Activated T-cell treated with anti-CD3 and anti-CD28 coated beads, Interleukin-2, amount 50 U/mL, for 24 hours (primary cell): ENCODE results near the gene NR6A1.
A peak's percentile ranks its signal among the peaks of the same experiment; 100 is the strongest.
"Not testable (repeated sequence)": the region's sequence is repeated elsewhere in the genome, so short reads cannot be mapped to it uniquely, and the experiment has no call there.

Experiments
- DNase-seq: peaks from one replicate; pipeline ENCODE4 v3.0.0-alpha.2; 2020
- H3K27ac Mint-ChIP-seq: 2 replicates; pipeline ENCODE4 v1.8.0; 2020; ENCODE audit warnings: mild to moderate bottlenecking, mixed read lengths
- H3K27me3 Mint-ChIP-seq: 2 replicates; pipeline ENCODE4 v1.8.0; 2020; ENCODE audit warnings: mixed read lengths
- H3K36me3 Mint-ChIP-seq: 2 replicates; pipeline ENCODE4 v1.8.0; 2020; ENCODE audit warnings: low read depth, mixed read lengths
- H3K4me1 Mint-ChIP-seq: 2 replicates; pipeline ENCODE4 v1.8.0; 2020; ENCODE audit warnings: low read depth, mixed read lengths
- H3K4me3 Mint-ChIP-seq: 2 replicates; pipeline ENCODE4 v1.8.0; 2020; ENCODE audit warnings: mild to moderate bottlenecking, moderate library complexity, mixed read lengths
- H3K9me3 Mint-ChIP-seq: 2 replicates; pipeline ENCODE4 v1.8.0; 2020; ENCODE audit warnings: mixed read lengths

NR6A1 gene

DNA sequence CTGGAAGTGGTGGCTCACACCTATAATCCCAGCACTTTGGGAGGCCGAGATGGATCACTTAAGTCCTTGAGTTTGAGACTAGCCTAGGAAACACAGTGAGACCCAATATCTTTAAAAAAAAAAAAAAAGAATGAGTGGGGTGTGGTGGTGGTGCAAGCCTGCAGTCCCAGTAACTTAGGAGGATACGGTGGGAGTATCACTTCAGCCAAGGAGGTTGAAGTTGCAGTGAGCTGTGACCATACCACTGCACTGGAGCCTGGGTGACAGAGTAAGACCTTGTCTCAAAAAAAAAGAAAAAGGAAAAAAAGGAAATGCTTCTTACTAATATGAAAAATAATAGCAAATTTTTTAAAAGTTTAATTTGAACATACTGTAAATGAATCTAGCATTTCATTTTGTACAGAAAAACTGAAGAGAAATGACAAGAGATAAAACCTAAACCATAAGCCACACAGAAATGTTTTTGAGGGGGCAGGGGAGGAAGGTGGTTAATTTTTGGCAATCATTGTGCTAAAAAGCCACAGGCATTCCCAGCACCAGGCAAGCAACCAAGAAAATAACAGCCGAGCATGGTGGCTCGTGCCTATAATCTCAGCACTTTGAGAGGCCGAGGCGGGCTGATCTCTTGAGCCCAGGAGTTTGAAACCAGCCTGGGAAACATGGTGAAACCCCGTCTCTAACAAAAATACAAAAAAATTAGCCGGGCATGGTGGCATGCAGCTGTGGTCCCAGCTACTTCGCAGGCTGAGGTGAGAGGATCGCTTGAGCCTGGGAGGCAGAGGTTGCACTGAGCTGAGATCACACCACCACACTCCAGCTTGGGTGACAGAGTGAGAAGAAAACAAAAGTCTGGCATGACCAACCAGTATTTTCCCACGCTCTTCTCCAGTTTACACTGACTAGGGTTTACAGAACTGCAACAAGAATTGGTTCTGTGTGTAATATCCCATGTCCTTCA is 149.5 kb downstream of the NR6A1 start:
- Mint-ChIP-seq H3K27ac (no peak overlapping the region), H3K4me1 (no peaks in the 10 kb centered on the region), H3K9me3 (no peaks in the 10 kb centered on the region), H3K36me3 (no peaks in the 10 kb centered on the region), H3K27me3 (peaks cover 3% of the 10 kb centered on the region), H3K4me3 (no peak overlapping the region)
- no peak for DNase-seq

DNA sequence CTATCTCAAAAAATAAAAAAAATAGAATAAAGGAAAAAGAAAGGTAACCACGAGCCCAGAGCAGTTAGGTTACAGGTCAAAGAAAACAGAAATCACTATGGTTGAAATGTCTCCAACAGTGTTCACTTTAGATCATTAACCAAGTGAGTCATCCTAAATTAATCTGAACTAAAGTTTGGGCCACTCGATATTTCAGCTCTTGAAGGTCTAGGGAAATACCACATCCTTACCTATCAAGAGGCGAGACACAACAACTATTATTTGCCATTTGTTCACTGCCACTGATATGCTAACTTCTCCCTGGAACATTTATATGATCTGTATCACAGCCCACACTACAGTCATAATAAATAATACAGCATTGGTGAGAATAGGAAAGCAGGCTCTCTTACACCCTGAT is 152.6 kb downstream of the NR6A1 start:
- no peaks in the 10 kb centered on the region for H3K4me1 Mint-ChIP-seq

DNA sequence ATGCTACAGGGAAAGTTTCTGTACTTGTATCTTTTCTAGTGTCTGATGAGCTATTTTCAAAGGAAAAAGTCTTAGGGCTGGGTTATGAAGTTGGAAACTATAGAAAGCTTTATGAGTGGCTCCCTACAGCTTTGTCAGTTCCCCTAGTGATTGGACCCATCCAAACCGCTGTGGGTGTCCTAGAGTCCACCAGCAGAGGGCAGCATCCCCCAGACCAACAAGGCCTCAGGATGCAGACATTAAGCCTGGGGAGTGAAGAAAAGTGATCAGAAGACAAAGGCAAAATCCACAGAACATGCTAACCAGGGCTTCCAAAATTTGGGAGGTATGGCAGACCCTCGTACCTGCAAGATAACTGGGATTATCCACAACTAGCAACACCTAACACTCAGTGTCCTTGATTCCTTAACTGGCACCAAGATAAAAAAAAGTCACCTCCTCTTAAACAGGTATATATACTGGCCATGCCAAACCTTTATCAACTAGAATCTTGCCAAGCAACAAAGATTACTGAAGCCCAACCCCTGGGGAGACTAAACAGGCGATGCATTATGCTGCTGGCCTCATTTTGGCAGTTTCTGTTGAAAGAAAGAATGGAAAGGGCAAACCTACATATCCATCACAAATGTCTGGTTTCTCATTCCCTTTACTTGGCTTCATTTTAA is 153.5 kb downstream of the NR6A1 start:
- Mint-ChIP-seq H3K36me3 (no peaks in the 10 kb centered on the region), H3K27ac (no peak overlapping the region), H3K9me3 (no peaks in the 10 kb centered on the region), H3K27me3 (peaks cover 12% of the 10 kb centered on the region), H3K4me1 (no peaks in the 10 kb centered on the region), H3K4me3 (no peak overlapping the region)
- DNase-seq, result peak; percentile 81

More for the DNA sequence above, 152.6 kb downstream of the NR6A1 start:
- Mint-ChIP-seq H3K9me3 (no peaks in the 10 kb centered on the region), H3K4me3 (no peak overlapping the region), H3K36me3 (no peaks in the 10 kb centered on the region), H3K27me3 (peaks cover 13% of the 10 kb centered on the region), H3K27ac (no peak overlapping the region)
- no peak for DNase-seq

DNA sequence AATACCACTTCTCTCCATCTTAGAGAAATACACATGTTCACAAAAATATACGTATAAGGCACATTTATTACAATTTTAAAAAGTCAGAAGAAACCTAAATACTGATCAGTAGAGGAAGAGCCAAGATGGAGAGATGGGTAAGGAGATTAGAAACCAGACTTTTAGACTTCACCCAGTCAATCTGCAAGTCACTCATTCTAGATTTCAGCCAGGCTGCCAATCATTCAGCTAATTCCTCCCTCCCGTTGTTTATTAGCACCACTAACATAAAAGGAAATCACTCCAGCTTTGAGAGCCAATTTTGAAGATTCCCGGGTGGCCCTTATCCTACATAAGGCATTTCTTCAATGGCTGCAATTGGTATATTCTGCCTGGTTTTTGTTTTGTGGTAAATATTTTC is 154.2 kb downstream of the NR6A1 start:
- Mint-ChIP-seq H3K36me3 (no peaks in the 10 kb centered on the region), H3K27ac (no peak overlapping the region), H3K9me3 (no peaks in the 10 kb centered on the region), H3K27me3 (peaks cover 10% of the 10 kb centered on the region), H3K4me1 (no peaks in the 10 kb centered on the region), H3K4me3 (no peak overlapping the region)
- no peak for DNase-seq

DNA sequence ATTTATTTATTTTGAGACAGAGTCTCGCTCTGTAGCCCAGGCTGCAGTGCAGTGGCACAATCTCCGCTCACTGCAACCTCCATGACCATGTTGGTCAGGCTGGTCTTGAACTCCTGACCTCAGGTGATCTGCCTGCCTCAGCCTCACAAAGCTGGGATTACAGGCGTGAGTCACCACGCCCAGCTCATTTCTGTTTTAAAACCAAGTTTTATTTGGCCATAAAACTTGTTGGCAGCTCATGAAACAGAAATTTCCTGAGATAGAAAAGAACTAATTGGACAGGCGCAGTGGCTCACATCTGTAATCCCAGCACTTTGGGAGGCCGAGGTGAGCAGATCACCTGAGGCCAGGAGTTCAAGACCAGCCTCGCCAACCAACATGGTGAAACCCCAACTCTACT is 155.3 kb downstream of the NR6A1 start:
- H3K27me3 Mint-ChIP-seq, result peaks cover 10% of the 10 kb centered on the region
- not testable (repeated sequence) for H3K9me3 Mint-ChIP-seq, H3K36me3 Mint-ChIP-seq, H3K27ac Mint-ChIP-seq, DNase-seq, H3K4me1 Mint-ChIP-seq, H3K4me3 Mint-ChIP-seq

DNA sequence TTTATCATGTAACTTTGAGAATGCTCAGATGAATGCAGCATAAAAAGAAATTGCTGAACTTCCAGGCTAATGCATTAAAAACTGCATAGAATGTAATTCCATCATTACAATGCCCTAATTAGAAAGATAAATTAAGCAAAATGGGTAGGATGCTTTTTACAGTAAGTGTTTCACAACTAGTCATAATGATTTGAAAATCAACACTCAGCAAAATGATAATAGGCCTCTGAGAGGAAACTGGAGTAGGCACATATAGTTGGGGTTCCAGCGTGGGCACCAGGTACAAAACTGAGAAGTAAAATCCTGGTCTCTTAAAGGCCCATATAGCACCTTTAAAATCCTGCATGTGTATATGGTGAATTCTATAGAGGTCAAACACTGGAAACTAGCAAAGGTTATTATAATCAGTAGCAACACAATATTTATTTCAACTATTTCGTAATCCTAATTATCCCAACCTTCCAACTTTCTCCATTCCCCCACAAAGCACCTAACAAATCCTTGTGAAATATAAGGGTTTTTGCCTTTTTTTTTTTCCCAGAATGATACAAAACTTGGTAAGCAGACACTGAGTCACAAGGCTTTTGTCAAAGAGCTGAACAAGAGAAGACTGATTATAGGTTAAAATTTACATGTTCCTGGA is 155.9 kb downstream of the NR6A1 start:
- no peaks in the 10 kb centered on the region for H3K36me3 Mint-ChIP-seq
- no peaks in the 10 kb centered on the region for H3K9me3 Mint-ChIP-seq
- peaks cover 13% of the 10 kb centered on the region for H3K27me3 Mint-ChIP-seq
- no peak overlapping the region for H3K27ac Mint-ChIP-seq
- no peak overlapping the region for H3K4me3 Mint-ChIP-seq
- no peak for DNase-seq
- no peaks in the 10 kb centered on the region for H3K4me1 Mint-ChIP-seq

DNA sequence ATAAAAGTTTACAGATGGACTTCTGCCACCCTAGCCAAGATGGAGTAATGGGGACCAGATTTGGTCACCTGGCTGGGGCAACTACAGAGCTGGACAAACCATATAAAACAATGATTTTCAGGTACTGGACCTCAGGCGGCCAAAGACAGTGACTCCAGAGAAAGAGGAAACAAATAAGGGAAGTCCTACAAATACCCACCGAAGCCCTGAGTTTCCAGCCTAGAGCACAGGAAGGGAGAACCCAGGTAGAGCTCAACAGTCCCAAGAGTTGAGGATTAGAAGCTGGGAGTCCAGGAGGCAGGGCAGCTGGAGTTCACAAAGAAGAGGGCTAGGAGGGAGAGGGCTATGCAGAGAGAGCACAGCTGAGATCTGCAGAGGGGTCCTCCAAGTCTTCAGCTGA is 157.3 kb downstream of the NR6A1 start:
- peaks cover 25% of the 10 kb centered on the region for H3K27me3 Mint-ChIP-seq
- no peak for DNase-seq
- no peak overlapping the region for H3K27ac Mint-ChIP-seq
- no peaks in the 10 kb centered on the region for H3K36me3 Mint-ChIP-seq
- no peaks in the 10 kb centered on the region for H3K4me1 Mint-ChIP-seq
- no peak overlapping the region for H3K4me3 Mint-ChIP-seq
- H3K9me3 Mint-ChIP-seq, result no peaks in the 10 kb centered on the region

DNA sequence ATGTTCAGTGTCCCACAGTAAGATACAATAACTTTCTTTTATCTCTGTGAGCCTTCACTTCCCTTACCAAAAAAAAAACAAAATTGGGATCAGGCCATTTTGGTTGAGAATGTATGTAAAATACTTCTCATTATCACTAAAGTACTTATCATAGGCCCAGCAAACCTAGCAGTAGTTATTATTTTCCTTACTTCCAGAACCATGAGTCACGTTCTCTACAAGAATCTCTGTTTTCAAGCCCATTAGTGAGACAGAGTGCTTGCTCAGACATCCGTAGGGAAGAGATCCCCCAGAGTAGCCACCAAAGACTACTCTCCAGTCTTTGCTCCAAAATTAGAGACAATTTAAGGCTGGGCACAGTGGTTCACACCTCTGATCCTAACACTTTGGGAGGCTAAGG is 160.0 kb downstream of the NR6A1 start:
- Mint-ChIP-seq H3K27ac (no peak overlapping the region), H3K27me3 (peaks cover 26% of the 10 kb centered on the region), H3K4me1 (no peaks in the 10 kb centered on the region), H3K9me3 (no peaks in the 10 kb centered on the region), H3K4me3 (no peak overlapping the region), H3K36me3 (no peaks in the 10 kb centered on the region)
- no peak for DNase-seq

DNA sequence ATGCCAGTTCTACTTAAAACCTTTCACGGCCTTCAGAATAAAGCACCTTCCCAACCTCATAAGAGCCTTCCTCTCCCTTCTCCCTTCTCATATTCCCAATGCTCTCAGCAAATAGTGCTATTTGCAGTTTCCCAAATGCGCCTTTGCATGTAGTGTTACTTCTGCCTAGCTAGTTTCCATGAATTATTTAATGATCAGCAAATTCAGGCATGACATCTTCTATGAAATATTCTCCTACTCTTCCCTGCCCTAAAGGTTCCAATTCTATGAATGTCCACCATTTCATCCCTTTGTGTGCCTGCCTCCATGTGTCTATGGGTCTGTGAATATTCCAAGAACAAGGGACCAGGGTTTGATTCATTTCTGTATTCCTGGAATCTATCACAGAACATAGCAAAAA is 165.1 kb downstream of the NR6A1 start:
- no peak overlapping the region for H3K4me3 Mint-ChIP-seq
- no peaks in the 10 kb centered on the region for H3K4me1 Mint-ChIP-seq
- no peaks in the 10 kb centered on the region for H3K36me3 Mint-ChIP-seq
- DNase-seq, result no peak
- no peaks in the 10 kb centered on the region for H3K9me3 Mint-ChIP-seq
- H3K27me3 Mint-ChIP-seq, result peaks cover 22% of the 10 kb centered on the region
- H3K27ac Mint-ChIP-seq, result no peak overlapping the region

DNA sequence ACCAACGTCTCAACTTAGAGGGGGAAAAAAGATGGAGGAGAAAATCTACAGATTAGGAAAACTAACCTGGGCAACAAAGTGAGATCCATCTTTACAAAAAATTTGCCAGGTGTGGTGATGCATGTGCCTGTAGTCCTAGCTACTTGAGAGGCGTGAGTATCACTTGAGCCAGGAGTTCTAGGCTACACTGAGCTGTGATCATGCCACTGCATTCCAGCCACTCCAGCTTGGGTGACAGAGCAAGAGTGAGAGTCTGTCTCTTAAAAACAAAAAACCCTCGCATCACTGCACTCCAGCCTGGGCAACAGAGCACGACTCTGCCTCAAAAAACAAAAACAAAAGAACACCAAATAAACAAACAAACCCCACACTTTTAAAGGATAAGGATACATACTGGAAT is 165.9 kb downstream of the NR6A1 start:
- H3K4me3 Mint-ChIP-seq, result no peak overlapping the region
- no peaks in the 10 kb centered on the region for H3K36me3 Mint-ChIP-seq
- no peaks in the 10 kb centered on the region for H3K9me3 Mint-ChIP-seq
- H3K4me1 Mint-ChIP-seq, result no peaks in the 10 kb centered on the region
- H3K27ac Mint-ChIP-seq, result no peak overlapping the region
- peaks cover 24% of the 10 kb centered on the region for H3K27me3 Mint-ChIP-seq
- DNase-seq, result no peak

DNA sequence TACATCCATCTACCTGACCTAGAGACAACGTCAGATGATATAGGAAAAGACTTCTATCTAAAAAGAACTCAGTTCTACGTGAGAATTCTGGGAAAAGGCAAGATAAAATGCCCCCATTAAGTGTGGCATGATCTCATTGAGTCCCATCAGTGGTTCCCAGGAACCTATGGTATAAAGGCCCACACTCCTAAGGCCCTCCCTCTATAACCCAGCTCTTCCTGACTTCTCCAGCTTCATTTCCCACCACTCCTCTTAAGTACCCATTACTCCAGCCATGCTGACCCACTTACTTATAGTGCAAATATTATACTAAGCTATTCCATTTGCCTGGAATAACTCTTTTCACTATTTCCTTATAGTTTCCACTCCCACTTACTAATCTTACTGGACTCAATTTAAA is 168.5 kb downstream of the NR6A1 start:
- Mint-ChIP-seq H3K9me3 (no peaks in the 10 kb centered on the region), H3K4me3 (no peak overlapping the region), H3K36me3 (no peaks in the 10 kb centered on the region), H3K27ac (no peak overlapping the region), H3K27me3 (peaks cover 20% of the 10 kb centered on the region), H3K4me1 (no peaks in the 10 kb centered on the region)
- no peak for DNase-seq

DNA sequence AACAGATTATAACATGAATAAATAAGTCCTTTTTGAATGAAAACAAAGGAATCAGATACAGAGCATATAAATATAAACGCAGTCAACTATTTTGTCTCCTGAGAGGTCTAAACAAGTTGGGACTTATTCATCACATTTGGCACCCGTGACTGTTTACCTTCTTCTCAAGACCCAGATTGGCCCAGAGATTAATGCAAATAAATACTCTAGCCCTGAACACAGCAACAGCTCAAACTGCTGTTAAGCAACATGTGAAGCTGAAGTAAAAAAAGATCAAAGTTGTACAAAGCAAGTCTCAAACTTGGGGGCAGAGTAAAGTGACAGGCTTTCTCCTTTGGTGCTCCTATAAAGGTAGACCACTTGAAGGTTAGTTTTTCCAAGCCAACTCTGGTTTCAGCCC is 168.9 kb downstream of the NR6A1 start:
- no peaks in the 10 kb centered on the region for H3K36me3 Mint-ChIP-seq
- H3K27ac Mint-ChIP-seq, result no peak overlapping the region
- H3K4me3 Mint-ChIP-seq, result no peak overlapping the region
- no peaks in the 10 kb centered on the region for H3K9me3 Mint-ChIP-seq
- no peaks in the 10 kb centered on the region for H3K4me1 Mint-ChIP-seq
- H3K27me3 Mint-ChIP-seq, result peaks cover 24% of the 10 kb centered on the region
- no peak for DNase-seq

DNA sequence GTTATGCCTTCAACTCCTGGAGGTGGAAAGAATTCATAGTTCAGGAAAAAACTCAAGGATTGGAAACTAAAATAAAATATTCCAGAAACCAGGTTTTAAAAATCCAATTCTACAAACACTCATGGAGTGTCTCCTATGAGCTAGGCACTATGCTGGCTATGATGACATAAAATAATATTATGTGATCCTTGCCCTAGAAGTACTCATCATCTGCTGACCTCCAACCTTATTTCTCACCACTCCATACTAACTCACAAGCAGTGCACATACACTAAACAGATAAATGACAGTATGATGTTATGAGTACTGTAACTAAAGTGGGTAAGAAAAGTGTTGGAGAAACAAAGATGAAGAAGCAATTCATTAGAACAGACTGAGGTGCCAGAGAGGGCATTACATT is 170.7 kb downstream of the NR6A1 start:
- H3K9me3 Mint-ChIP-seq, result no peaks in the 10 kb centered on the region
- DNase-seq, result no peak
- peaks cover 28% of the 10 kb centered on the region for H3K27me3 Mint-ChIP-seq
- no peak overlapping the region for H3K27ac Mint-ChIP-seq
- H3K4me3 Mint-ChIP-seq, result no peak overlapping the region
- H3K4me1 Mint-ChIP-seq, result no peaks in the 10 kb centered on the region
- H3K36me3 Mint-ChIP-seq, result no peaks in the 10 kb centered on the region

DNA sequence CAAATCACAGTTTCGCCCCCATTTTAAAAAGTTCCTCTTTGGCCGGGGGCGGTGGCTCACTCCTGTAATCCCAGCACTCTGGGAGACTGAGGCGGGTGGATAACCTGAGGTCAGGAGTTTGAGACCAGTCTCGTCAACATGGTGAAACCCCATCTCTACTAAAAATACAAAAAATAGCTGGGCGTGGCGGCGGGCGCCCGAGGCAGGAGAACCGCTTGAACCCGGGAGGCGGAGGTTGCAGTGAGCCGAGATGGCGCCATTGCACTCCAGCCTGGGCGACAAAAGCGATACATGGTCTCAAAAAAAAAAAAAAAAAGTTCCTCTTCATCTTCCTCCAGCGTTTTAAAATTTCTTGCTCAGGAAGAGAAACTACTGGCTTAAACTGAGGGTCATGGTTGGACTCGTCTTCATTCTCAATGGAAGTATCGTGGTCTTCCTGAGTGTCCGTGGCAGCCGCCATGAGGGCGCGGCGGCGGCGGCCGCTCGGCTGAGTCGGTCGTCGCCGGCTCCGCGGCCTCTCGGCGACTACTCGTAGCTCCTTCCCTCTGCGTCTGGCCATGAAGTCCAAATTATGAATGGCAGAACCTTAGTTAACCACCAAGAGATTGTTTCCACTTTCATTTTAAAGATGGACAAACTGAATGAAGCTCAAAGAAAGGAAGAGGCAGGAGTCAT is 171.9 kb downstream of the NR6A1 start:
- no peaks in the 10 kb centered on the region for H3K36me3 Mint-ChIP-seq
- H3K9me3 Mint-ChIP-seq, result no peaks in the 10 kb centered on the region
- H3K4me3 Mint-ChIP-seq, result no peak overlapping the region
- no peak for DNase-seq
- H3K27ac Mint-ChIP-seq, result no peak overlapping the region
- peaks cover 29% of the 10 kb centered on the region for H3K27me3 Mint-ChIP-seq
- H3K4me1 Mint-ChIP-seq, result no peaks in the 10 kb centered on the region
